ENCODE measurements around the gene ATXN7L2. TPM values are rescaled to one million over a fixed set of nuclear protein-coding genes. Genes with fewer than 3 reads are reported as not detected.
A peak's percentile ranks its signal among the peaks of the same experiment; 100 is the strongest.

ATXN7L2 gene
- polyA plus RNA-seq, 2 of the 4 experiments (the other 2 are of a cell fraction) = 0.97 to 2.2 TPM

GRCh38 chr1:109498161-109498801 lies 14.6 kb downstream of the ATXN7L2 start:
- TF ChIP-seq RAD21 (conservative IDR thresholded peaks at IDR 0.05 in 1 of 2, IDR thresholded peaks at IDR 0.05 in 1 of 2) (peak; percentile 26 to 34; a peak in 3 of 5 replicates), KDM1A (IDR thresholded peaks at IDR 0.05; ENCODE audit: low read depth) (no peak), RARB (CRISPR knock-in tag; IDR thresholded peaks at IDR 0.05) (no peak), SMC3 (IDR thresholded peaks at IDR 0.05) (peak; percentile 44), RCOR1 (IDR thresholded peaks at IDR 0.05; ENCODE audit: low read depth, low read length) (no peak), BHLHE40 (IDR thresholded peaks at IDR 0.05; ENCODE audit: low read depth, low read length) (no peak), CHD2 (IDR thresholded peaks at IDR 0.05; ENCODE audit: low read length, partially characterized antibody) (no peak), SREBF2 (IDR thresholded peaks at IDR 0.05) (no peak), HMGXB4 (CRISPR knock-in tag; IDR thresholded peaks at IDR 0.05; ENCODE audit: borderline replicate concordance) (no peak), HEYL (CRISPR knock-in tag; IDR thresholded peaks at IDR 0.05) (no peak), FOSB (CRISPR knock-in tag; IDR thresholded peaks at IDR 0.05) (no peak), ZC3H11A (IDR thresholded peaks at IDR 0.05) (no peak), ESRRA (IDR thresholded peaks at IDR 0.05; ENCODE audit: borderline replicate concordance, low read length) (no peak), CTCF (IDR thresholded peaks at IDR 0.05) (peak; percentile 37)
- Histone ChIP-seq H3K4me3 (no peak overlapping the region), H3K27ac (no peak overlapping the region), H3K9me3 (no peaks in the 10 kb centered on the region), H3K4me1 (peaks cover 6% of the 10 kb centered on the region; the same call in 1 of the 3 replicates), H3K4me2 (no peak overlapping the region)
- FAIRE-seq (no peak), ATAC-seq (peak in 1 of 2 experiments; percentile 48; a peak in 3 of 6 replicates), DNase-seq (ENCODE audit: low read depth in 1 of 2, low spot score in 1 of 2) (peak; percentile 28 to 31)
- CTCF ChIA-PET = interaction anchor here (1.1 to 23.6 kb wide), 8 partner anchors 9 to 42 kb away, joined by 3 to 749 read pairs (median 26); partner anchors contain the start of genes AMIGO1, ATXN7L2 and GPR61
- POLR2A ChIA-PET = no interaction called here
- 72% methylated on average over 5 of the region's 12 CpGs for WGBS (ENCODE audit: missing lambda C conversion rate)

GRCh38 chr1:109499081-109499480 lies 15.4 kb downstream of the ATXN7L2 start:
- POLR2A ChIA-PET = no interaction called here
- Histone ChIP-seq H3K4me1 (peaks cover 6% of the 10 kb centered on the region; the same call in 1 of the 3 replicates), H3K27ac (no peak overlapping the region), H3K9me3 (no peaks in the 10 kb centered on the region), H3K4me3 (no peak overlapping the region), H3K4me2 (no peak overlapping the region)
- CTCF ChIA-PET = interaction anchor here (1.2 to 23.6 kb wide), 8 partner anchors 10 to 276 kb away, joined by 3 to 749 read pairs (median 21); partner anchors contain the start of genes AMIGO1, ATXN7L2 and GPR61
- 93% methylated on average over 7 of the region's 7 CpGs for WGBS (ENCODE audit: missing lambda C conversion rate)
- DNase-seq (ENCODE audit: low read depth in 1 of 2, low spot score in 1 of 2) = no peak
- FAIRE-seq = no peak
- no peak for TF ChIP-seq PHF8 (IDR thresholded peaks at IDR 0.05; ENCODE audit: borderline replicate concordance, low read depth)
- no peak for TF ChIP-seq REST (IDR thresholded peaks at IDR 0.05)
- no peak for TF ChIP-seq CEBPB (IDR thresholded peaks at IDR 0.05)
- TF ChIP-seq HMGXB4 (CRISPR knock-in tag; IDR thresholded peaks at IDR 0.05; ENCODE audit: borderline replicate concordance) = no peak
- TF ChIP-seq MYC (IDR thresholded peaks at IDR 0.05; ENCODE audit: borderline replicate concordance, low read length) = no peak
- TF ChIP-seq SMC3 (IDR thresholded peaks at IDR 0.05) = no peak
- TF ChIP-seq HEYL (CRISPR knock-in tag; IDR thresholded peaks at IDR 0.05) = no peak
- TF ChIP-seq RAD21 (conservative IDR thresholded peaks at IDR 0.05 in 1 of 2, IDR thresholded peaks at IDR 0.05 in 1 of 2) = no peak
- no peak for TF ChIP-seq HOXB13 (CRISPR knock-in tag; IDR thresholded peaks at IDR 0.05; ENCODE audit: low read depth)
- no peak for TF ChIP-seq HOXA7 (CRISPR knock-in tag; IDR thresholded peaks at IDR 0.05)
- TF ChIP-seq MAZ (IDR thresholded peaks at IDR 0.05; ENCODE audit: borderline replicate concordance, low read depth, low read length) = no peak
- no peak for TF ChIP-seq ZSCAN20 (CRISPR knock-in tag; IDR thresholded peaks at IDR 0.05)
- no peak for TF ChIP-seq CBX2 (IDR thresholded peaks at IDR 0.05; ENCODE audit: borderline replicate concordance, low read depth)
- no peak for ATAC-seq

Data from A549 (cell line).